GM18511 (cell line): ENCODE results near the gene PRKAG2.

Experiments
- ATAC-seq: cut with Tn5 transposase; IDR thresholded peaks from one replicate; pipeline ENCODE4 v1.9.1; 2021; ENCODE audit warnings: mild to moderate bottlenecking, moderate library complexity; ENCODE audit not compliant: unreplicated experiment

Gene PRKAG2

GRCh38 chr7:151664268-151664667 is 212.6 kb downstream of the PRKAG2 start:
- no peak for ATAC-seq

- no peak for ATAC-seq
Observed at GRCh38 chr7:151663382-151664100, 213.4 kb downstream of the PRKAG2 start.

- ATAC-seq: no peak
Observed at GRCh38 chr7:151662251-151662826, 214.6 kb downstream of the PRKAG2 start.

GRCh38 chr7:151661587-151661986 is 215.3 kb downstream of the PRKAG2 start:
- no peak for ATAC-seq

GRCh38 chr7:151660141-151660540 is 216.8 kb downstream of the PRKAG2 start:
- no peak for ATAC-seq

GRCh38 chr7:151659219-151659618 is 217.7 kb downstream of the PRKAG2 start:
- ATAC-seq: no peak

GRCh38 chr7:151658778-151659177 is 218.1 kb downstream of the PRKAG2 start:
- ATAC-seq: no peak

GRCh38 chr7:151657173-151657572 is 219.7 kb downstream of the PRKAG2 start:
- ATAC-seq: no peak

GRCh38 chr7:151655555-151655954 is 221.4 kb downstream of the PRKAG2 start:
- ATAC-seq: no peak

GRCh38 chr7:151652111-151652510 is 224.8 kb downstream of the PRKAG2 start:
- ATAC-seq: no peak

- no peak for ATAC-seq
Observed at GRCh38 chr7:151650161-151650560, 226.8 kb downstream of the PRKAG2 start.

GRCh38 chr7:151648429-151648828 is 228.5 kb downstream of the PRKAG2 start:
- ATAC-seq: no peak

- no peak for ATAC-seq
Observed at GRCh38 chr7:151647874-151648273, 229.0 kb downstream of the PRKAG2 start.

GRCh38 chr7:151647006-151647405 is 229.9 kb downstream of the PRKAG2 start:
- no peak for ATAC-seq

- no peak for ATAC-seq
Observed at GRCh38 chr7:151645311-151645710, 231.6 kb downstream of the PRKAG2 start.

GRCh38 chr7:151644554-151644953 is 232.4 kb downstream of the PRKAG2 start:
- ATAC-seq: no peak

- no peak for ATAC-seq
Observed at GRCh38 chr7:151642746-151643145, 234.2 kb downstream of the PRKAG2 start.

GRCh38 chr7:151641587-151641986 is 235.3 kb downstream of the PRKAG2 start:
- no peak for ATAC-seq

- ATAC-seq: no peak
Observed at GRCh38 chr7:151637781-151638261, 239.1 kb downstream of the PRKAG2 start.

GRCh38 chr7:151634643-151635042 is 242.3 kb downstream of the PRKAG2 start:
- ATAC-seq: no peak

GRCh38 chr7:151633516-151633812 is 243.5 kb downstream of the PRKAG2 start:
- no peak for ATAC-seq

- peak; percentile 67 for ATAC-seq
Observed at GRCh38 chr7:151632750-151633515, 244.0 kb downstream of the PRKAG2 start.
